Upper lobe of left lung (tissue), 6 donors: Measurements from ENCODE around the gene ATP2B1. TPM values are rescaled to one million over a fixed set of nuclear protein-coding genes. Genes with fewer than 3 reads are reported as not detected.

Source experiments
- ATAC-seq, 2 donors: fragments of 200-7000 bp; cut with Tn5 transposase; one replicate each; pipeline ENCODE4 v1.9.1; 2022; ENCODE audit warnings: mild to moderate bottlenecking in 2 of 2, moderate library complexity in 2 of 2; ENCODE audit not compliant: low FRiP score in 2 of 2
- DNase-seq, 2 donors: peaks; one replicate each; pipeline ENCODE4 v3.0.0-alpha.2; 2019 to 2020
- H3K27ac ChIP-seq, 4 donors: fragments of 200-600 bp; sonication (generic); one replicate each; pipeline ENCODE4 v1.5.1; 2016 to 2019
- H3K27me3 ChIP-seq, 4 donors: fragments of 200-600 bp; sonication (generic); one replicate each; pipeline ENCODE4 v1.5.1; 2017 to 2019
- H3K36me3 ChIP-seq, 4 donors: fragments of 200-600 bp; sonication (generic); one replicate each; pipeline ENCODE4 v1.5.1; 2016 to 2019
- H3K4me1 ChIP-seq, 4 donors: fragments of 200-600 bp; sonication (generic); one replicate each; pipeline ENCODE4 v1.5.1; 2018 to 2019
- H3K4me3 ChIP-seq, 4 donors: fragments of 200-600 bp; sonication (generic); one replicate each; pipeline ENCODE4 v1.5.1; 2017 to 2019; ENCODE audit warnings: mild to moderate bottlenecking in 2 of 4, moderate library complexity in 1 of 4
- H3K9me3 ChIP-seq, 4 donors: fragments of 200-600 bp; sonication (generic); one replicate each; pipeline ENCODE4 v1.5.1; 2018 to 2019
- CTCF ChIP-seq, 6 experiments: fragments of 450-650 bp in 4 of 6; fragments of 200-600 bp in 2 of 6; sonication (generic) in 2 of 6; IDR thresholded peaks; one replicate each; pipeline ENCODE4 v1.5.1; 2016 to 2019; ENCODE audit warnings: antibody characterized with exemption in 6 of 6
- EP300 ChIP-seq, 4 donors: sonication (generic); formaldehyde crosslinking; IDR thresholded peaks; one replicate each; pipeline ENCODE4 v1.5.1; 2017; ENCODE audit warnings: antibody characterized with exemption in 4 of 4, control low read depth in 2 of 4
- POLR2A ChIP-seq, 4 donors: fragments of 450-650 bp; IDR thresholded peaks; one replicate each; pipeline ENCODE4 v1.5.1; 2016 to 2017; ENCODE audit warnings: antibody characterized with exemption in 4 of 4, mild to moderate bottlenecking in 2 of 4
- POLR2AphosphoS5 ChIP-seq, 2 donors: sonication (generic); formaldehyde crosslinking; IDR thresholded peaks; one replicate each; pipeline ENCODE4 v1.5.1; 2017; ENCODE audit warnings: antibody characterized with exemption in 2 of 2
- WGBS, 2 donors: methylation state at CpG; one replicate each; pipeline ENCODE4 v1.1.5; 2017 to 2018; 5-methylcytosine and 5-hydroxymethylcytosine counted together
- total RNA-seq, 6 donors: library from RNA; depleted of rRNA in 4 of 6; stranded (reverse); fragments of >200 nt in 4 of 6; gene quantifications; one replicate each; pipeline versions ENCODE4 v1.1.0 to v1.2.1, GENCODE V29; 2016 to 2021
- donor health status: DM: no; HTN: no; CAD: no; lungs with moderate emphysema.
- donor health status: DM: no; HTN: yes; CAD: no; lungs with severe emphysema.

Gene ATP2B1
- total RNA-seq, 6 donors from 2014 or later, result 15.2 to 50.0 (median 36.3) TPM

DNA sequence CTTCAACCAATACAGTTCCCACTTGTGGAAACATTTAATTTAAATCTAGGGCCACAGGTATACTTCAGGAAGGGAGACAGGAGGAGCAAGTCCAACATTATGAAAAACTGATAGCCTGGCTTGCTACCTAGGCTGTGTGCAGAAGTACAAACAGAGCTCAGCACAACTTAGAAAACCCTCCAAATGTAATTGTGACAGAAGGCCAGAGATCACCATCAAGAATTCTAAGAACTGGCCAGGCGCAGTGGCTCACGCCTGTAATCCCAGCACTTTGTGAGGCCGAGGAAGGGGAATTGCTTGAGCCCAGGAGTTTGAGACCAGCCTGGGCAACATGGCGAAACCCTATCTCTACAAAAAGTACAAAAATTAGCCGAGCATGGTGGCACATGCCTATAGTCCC lies 14.1 kb downstream of the ATP2B1 start:
- Histone ChIP-seq H3K9me3 (no peaks in the 10 kb centered on the region), H3K36me3 (no peaks in the 10 kb centered on the region), H3K4me3 (no peak overlapping the region), H3K27me3 (no peaks in the 10 kb centered on the region), H3K4me1 (peaks cover 13 to 22% (median 18%) of the 10 kb centered on the region in 4 donors), H3K27ac (no peak overlapping the region)
- WGBS, 2 donors, result 97 to 99% methylated on average over 5 of the region's 5 CpGs
- no peak for DNase-seq
- ATAC-seq, result no peak
- TF ChIP-seq CTCF (IDR thresholded peaks at IDR 0.05) (no peak), POLR2A (IDR thresholded peaks at IDR 0.05) (no peak), POLR2AphosphoS5 (IDR thresholded peaks at IDR 0.05) (no peak), EP300 (IDR thresholded peaks at IDR 0.05) (no peak)

DNA sequence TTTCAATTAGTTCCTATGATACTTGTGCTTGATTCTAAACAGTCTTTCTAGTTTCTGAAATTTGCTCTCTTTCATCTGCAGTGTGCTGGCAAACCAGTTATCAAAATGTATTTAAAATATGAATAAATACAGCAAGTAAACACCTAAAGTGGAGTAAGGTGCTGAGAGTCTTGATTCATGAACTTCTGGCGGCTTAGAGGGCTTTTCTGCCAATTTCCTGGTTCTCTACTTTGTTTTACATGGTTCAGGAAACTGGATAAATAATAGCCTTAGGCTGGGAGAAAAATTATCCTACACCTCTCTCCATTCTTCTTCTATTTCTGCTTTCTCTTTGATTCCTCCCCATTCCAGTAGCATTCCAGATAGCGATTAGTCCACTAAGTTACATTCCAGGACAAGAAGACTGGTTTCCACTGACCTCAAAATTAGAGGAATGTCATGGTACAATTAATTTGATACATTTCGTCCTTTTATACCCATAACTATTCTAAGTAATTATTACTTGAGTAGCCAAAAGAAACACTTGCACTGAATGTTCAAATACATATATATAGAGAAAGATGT lies 14.9 kb downstream of the ATP2B1 start:
- H3K27ac ChIP-seq, result no peak overlapping the region
- H3K9me3 ChIP-seq, result no peaks in the 10 kb centered on the region
- H3K36me3 ChIP-seq, result no peaks in the 10 kb centered on the region
- TF ChIP-seq POLR2AphosphoS5 (IDR thresholded peaks at IDR 0.05), result no peak
- no peak for TF ChIP-seq CTCF (IDR thresholded peaks at IDR 0.05)
- TF ChIP-seq POLR2A (IDR thresholded peaks at IDR 0.05), result no peak
- 53% methylated on average over 3 of the region's 3 CpGs for WGBS, 2 donors
- no peak overlapping the region for H3K4me3 ChIP-seq
- ATAC-seq, result peak in 1 of 2 donors; percentile 24
- peaks cover 13 to 22% (median 18%) of the 10 kb centered on the region in 4 donors for H3K4me1 ChIP-seq
- no peaks in the 10 kb centered on the region for H3K27me3 ChIP-seq
- peak in 1 of 2 donors; percentile 39 for DNase-seq

DNA sequence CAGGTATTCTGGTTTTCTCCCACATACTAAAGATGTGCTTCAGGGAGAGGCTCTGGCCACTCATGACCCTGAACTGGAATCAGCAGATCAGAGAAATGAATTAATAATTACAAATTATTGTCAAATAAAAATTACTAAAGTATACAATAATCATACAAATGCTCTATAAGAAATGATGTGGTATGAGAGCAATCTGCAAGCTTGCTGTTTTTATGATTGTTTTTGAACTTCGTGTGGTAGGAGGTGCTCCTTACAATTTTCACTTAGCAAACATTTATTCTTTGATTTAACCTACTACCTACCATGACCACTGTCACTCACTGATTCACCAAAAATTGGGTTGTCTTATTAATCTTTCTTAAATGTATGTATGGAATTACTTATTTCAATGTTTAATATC lies 16.2 kb downstream of the ATP2B1 start:
- Histone ChIP-seq H3K27me3 (no peaks in the 10 kb centered on the region), H3K36me3 (no peaks in the 10 kb centered on the region), H3K27ac (no peak overlapping the region), H3K4me3 (no peak overlapping the region), H3K9me3 (no peaks in the 10 kb centered on the region), H3K4me1 (peaks cover 13 to 22% (median 20%) of the 10 kb centered on the region in 4 donors)
- WGBS, 2 donors, result 70 to 71% methylated on average over 1 of the region's 1 CpG
- no peak for ATAC-seq
- TF ChIP-seq EP300 (IDR thresholded peaks at IDR 0.05) (no peak), POLR2A (IDR thresholded peaks at IDR 0.05) (no peak), POLR2AphosphoS5 (IDR thresholded peaks at IDR 0.05) (no peak), CTCF (IDR thresholded peaks at IDR 0.05) (no peak)
- DNase-seq, result no peak

- Histone ChIP-seq H3K4me1 (peaks cover 13 to 22% (median 20%) of the 10 kb centered on the region in 4 donors), H3K4me3 (no peak overlapping the region), H3K36me3 (no peaks in the 10 kb centered on the region), H3K27me3 (no peaks in the 10 kb centered on the region), H3K9me3 (no peaks in the 10 kb centered on the region), H3K27ac (no peak overlapping the region)
- TF ChIP-seq POLR2A (IDR thresholded peaks at IDR 0.05) (no peak), POLR2AphosphoS5 (IDR thresholded peaks at IDR 0.05) (no peak), EP300 (IDR thresholded peaks at IDR 0.05) (no peak), CTCF (IDR thresholded peaks at IDR 0.05) (no peak)
- DNase-seq, result no peak
- ATAC-seq, result no peak
- WGBS, 2 donors, result 64 to 69% methylated on average over 1 of the region's 1 CpG
Measured at GRCh38 chr12:89691659-89692058, 17.0 kb downstream of the ATP2B1 start.

GRCh38 chr12:89690925-89691324 lies 17.7 kb downstream of the ATP2B1 start:
- Histone ChIP-seq H3K4me1 (peaks cover 13 to 22% (median 21%) of the 10 kb centered on the region in 4 donors), H3K27ac (no peak overlapping the region), H3K4me3 (no peak overlapping the region), H3K27me3 (no peaks in the 10 kb centered on the region), H3K9me3 (no peaks in the 10 kb centered on the region), H3K36me3 (no peaks in the 10 kb centered on the region)
- ATAC-seq, result no peak
- WGBS, 2 donors, result 59 to 77% methylated on average over 1 of the region's 1 CpG
- TF ChIP-seq POLR2A (IDR thresholded peaks at IDR 0.05), result no peak
- TF ChIP-seq EP300 (IDR thresholded peaks at IDR 0.05), result no peak
- no peak for TF ChIP-seq POLR2AphosphoS5 (IDR thresholded peaks at IDR 0.05)
- no peak for TF ChIP-seq CTCF (IDR thresholded peaks at IDR 0.05)
- DNase-seq, result no peak
